T-cell (primary cell): ENCODE results near the gene TANGO2. TPM values are rescaled to one million over a fixed set of nuclear protein-coding genes. Genes with fewer than 3 reads are reported as not detected.
A peak's percentile ranks its signal among the peaks of the same experiment; 100 is the strongest.

Source experiments
- ATAC-seq, 4 experiments: fragments of 200-7000 bp in 3 of 4; fragments of 150-1000 bp in 1 of 4; cut with Tn5 transposase; replicated peaks in 1 of 4; 1 replicate in 3 of 4; 2 replicates in 1 of 4; pipeline ENCODE4 v1.10.0; 2021; ENCODE audit warnings: moderate library complexity in 3 of 4, mild to moderate bottlenecking in 2 of 4, moderate number of reproducible peaks in 1 of 4
- CTCF ChIA-PET, 2 donors: fragments of 300-600 bp; sonication (Branson Sonifier 250); formaldehyde crosslinking; loops; one replicate each; lab custom pipeline; 2022; ENCODE audit warnings: antibody characterized with exemption in 2 of 2; lab: Charles Lee
- POLR2A ChIA-PET, 2 donors: fragments of 300-600 bp; sonication (Branson Sonifier 250); formaldehyde crosslinking; loops; one replicate each; lab custom pipeline; 2022; ENCODE audit warnings: antibody characterized with exemption in 2 of 2; lab: Charles Lee
- DNase-seq, 35 experiments: peaks; one replicate each; pipeline versions ENCODE4 v3.0.0 to v3.0.0-alpha.2; 2013 to 2023
- H3K27ac ChIP-seq: one replicate; pipeline ENCODE4 v1.5.1; 2013; ENCODE audit warnings: low read length
- H3K27me3 ChIP-seq, 2 experiments: replicated peaks in 1 of 2; 1 replicate in 1 of 2; 2 replicates in 1 of 2; pipeline versions ENCODE4 v1.6.1 to v1.7.0; 2013; ENCODE audit warnings: low read length in 1 of 2, mixed read lengths in 1 of 2; ENCODE audit not compliant: control insufficient read depth in 2 of 2, insufficient read depth in 2 of 2; ENCODE audit errors: extremely low read depth in 1 of 2
- H3K36me3 ChIP-seq, 2 donors: 1 replicate in 1 of 2; 2 replicates in 1 of 2; pipeline versions ENCODE4 v1.6.1 to v1.7.0; 2013; ENCODE audit warnings: low read length in 1 of 2; ENCODE audit not compliant: control insufficient read depth in 2 of 2, insufficient read depth in 1 of 2; ENCODE audit errors: extremely low read depth in 1 of 2
- H3K4me1 ChIP-seq, 2 experiments: 1 replicate in 1 of 2; 2 replicates in 1 of 2; pipeline versions ENCODE4 v1.6.1 to v1.7.0; 2013; ENCODE audit warnings: low read length in 2 of 2, mixed read lengths in 1 of 2; ENCODE audit not compliant: insufficient read depth in 2 of 2, control insufficient read depth in 1 of 2; ENCODE audit errors: extremely low read depth in 1 of 2
- H3K4me3 ChIP-seq, 2 donors: 1 replicate in 1 of 2; 2 replicates in 1 of 2; pipeline versions ENCODE4 v1.5.1 to v1.7.0; 2013; ENCODE audit warnings: mild to moderate bottlenecking in 2 of 2, low read length in 1 of 2, moderate library complexity in 1 of 2; ENCODE audit not compliant: control insufficient read depth in 1 of 2; ENCODE audit errors: extremely low read depth in 1 of 2
- H3K9me3 ChIP-seq: 2 replicates; pipeline ENCODE4 v1.7.0; 2013
- H3K27ac Mint-ChIP-seq, 2 donors: one replicate each; pipeline ENCODE4 v1.8.0; 2020 to 2021; ENCODE audit warnings: mild to moderate bottlenecking in 2 of 2, mixed read lengths in 2 of 2
- H3K27me3 Mint-ChIP-seq, 2 donors: one replicate each; pipeline ENCODE4 v1.8.0; 2021 to 2022; ENCODE audit warnings: mixed read lengths in 2 of 2
- H3K36me3 Mint-ChIP-seq: one replicate; pipeline ENCODE4 v1.8.0; 2021; ENCODE audit warnings: mixed read lengths
- H3K4me1 Mint-ChIP-seq, 3 donors: one replicate each; pipeline ENCODE4 v1.8.0; 2020 to 2022; ENCODE audit warnings: mixed read lengths in 3 of 3, mild to moderate bottlenecking in 1 of 3
- H3K4me3 Mint-ChIP-seq, 3 donors: one replicate each; pipeline ENCODE4 v1.8.0; 2020 to 2022; ENCODE audit warnings: mild to moderate bottlenecking in 3 of 3, mixed read lengths in 3 of 3, moderate library complexity in 3 of 3
- H3K9me3 Mint-ChIP-seq, 3 donors: one replicate each; pipeline ENCODE4 v1.8.0; 2020 to 2022; ENCODE audit warnings: mixed read lengths in 3 of 3
- WGBS: methylation state at CpG from one replicate; pipeline ENCODE4 v1.1.5; 2013; ENCODE audit warnings: missing lambda C conversion rate; ENCODE audit not compliant: insufficient coverage; 5-methylcytosine and 5-hydroxymethylcytosine counted together
- total RNA-seq, 35 experiments: library from RNA in 6 of 35; stranded (reverse) in 6 of 35; fragments of 120-200 nt in 1 of 35; gene quantifications; one replicate each; pipeline versions ENCODE4 v1.2.1 to v1.2.4 and lab custom pipeline; 2013 to 2026

Gene TANGO2
- total RNA-seq, 5 donors from 2014 or later (not counting 1 experiment from before 2014, with no cell fraction given), result 29.9 to 48.4 (median 43.7) TPM

- CTCF ChIA-PET, result interaction anchor here in 1 of 2 donors (0.7 kb wide), 1 partner anchor 108 kb away, joined by 3 read pairs; no protein-coding TSS in a partner anchor
- Histone ChIP-seq H3K36me3 (peaks cover 0 to 8% of the 10 kb centered on the region in 2 donors), H3K9me3 (no peaks in the 10 kb centered on the region), H3K27ac (no peak overlapping the region), H3K27me3 (peaks cover 0 to 4% of the 10 kb centered on the region in 2 experiments), H3K4me3 (no peak overlapping the region), H3K4me1 (peaks cover 0 to 49% of the 10 kb centered on the region in 2 experiments)
- Mint-ChIP-seq H3K9me3 (no peaks in the 10 kb centered on the region), H3K4me3 (no peak overlapping the region), H3K27ac (no peak overlapping the region), H3K4me1 (peaks cover 12 to 22% (median 20%) of the 10 kb centered on the region in 3 donors), H3K27me3 (no peaks in the 10 kb centered on the region), H3K36me3 (no peaks in the 10 kb centered on the region)
- DNase-seq, result peak in 8 of 35 experiments; percentile 16 to 44 (median 27)
- POLR2A ChIA-PET, result no interaction called here
- ATAC-seq, result peak in 1 of 4 experiments; percentile 64
- WGBS, result 39% methylated on average over 6 of the region's 11 CpGs
Observed at GRCh38 chr22:19974268-19974861, 46.5 kb upstream of the TANGO2 start.

DNA sequence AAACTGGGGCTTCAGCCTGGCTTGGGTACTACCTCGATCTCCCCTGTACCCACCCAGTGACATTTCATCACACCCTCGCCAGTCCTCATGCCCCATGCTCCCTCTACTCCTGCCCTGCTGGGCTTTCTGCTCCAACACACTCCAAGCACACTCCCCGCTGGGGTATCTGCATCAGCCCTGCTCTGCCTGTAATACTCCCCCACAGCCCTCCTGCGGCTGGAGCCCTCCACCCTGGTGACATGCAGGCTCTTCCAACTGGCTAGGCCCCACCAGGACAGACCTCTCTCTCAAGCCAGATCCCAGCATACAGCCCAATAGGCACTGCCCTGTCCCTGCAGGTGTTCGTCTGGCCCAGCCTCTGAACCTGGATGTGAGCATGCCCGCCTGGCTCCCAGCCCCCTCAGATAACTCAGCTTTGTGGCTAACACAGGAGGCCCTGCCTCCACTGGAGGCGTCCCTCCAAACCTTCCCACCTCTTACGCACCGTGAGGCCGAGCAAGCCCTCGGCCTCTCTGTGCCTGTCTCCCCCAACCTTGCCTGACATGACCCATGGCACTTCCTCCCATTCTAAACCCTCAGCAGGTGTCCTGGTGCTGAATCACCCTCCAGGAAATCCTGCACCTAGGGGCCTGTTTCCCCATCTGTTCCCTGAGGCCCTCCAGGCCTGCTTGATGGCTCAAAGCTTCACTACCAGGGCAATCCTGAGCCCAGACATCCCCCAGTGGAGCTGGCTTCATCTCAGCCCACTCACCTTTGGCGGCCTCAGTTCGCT lies 45.8 kb upstream of the TANGO2 start:
- 58% methylated on average over 10 of the region's 13 CpGs for WGBS
- H3K27me3 ChIP-seq, result peaks cover 0 to 4% of the 10 kb centered on the region in 2 experiments
- H3K4me1 ChIP-seq, result peaks cover 0 to 48% of the 10 kb centered on the region in 2 experiments
- H3K9me3 ChIP-seq, result no peaks in the 10 kb centered on the region
- no peaks in the 10 kb centered on the region for H3K36me3 Mint-ChIP-seq
- ATAC-seq (no peak), DNase-seq (no peak)
- H3K27me3 Mint-ChIP-seq, result no peaks in the 10 kb centered on the region
- no peak overlapping the region for H3K4me3 ChIP-seq
- H3K36me3 ChIP-seq, result peaks cover 0 to 7% of the 10 kb centered on the region in 2 donors
- H3K9me3 Mint-ChIP-seq, result no peaks in the 10 kb centered on the region
- CTCF ChIA-PET, result no interaction called here
- H3K27ac ChIP-seq, result no peak overlapping the region
- H3K4me1 Mint-ChIP-seq, result peaks cover 12 to 22% (median 20%) of the 10 kb centered on the region in 3 donors
- H3K4me3 Mint-ChIP-seq, result no peak overlapping the region
- H3K27ac Mint-ChIP-seq, result no peak overlapping the region
- POLR2A ChIA-PET, result no interaction called here

DNA sequence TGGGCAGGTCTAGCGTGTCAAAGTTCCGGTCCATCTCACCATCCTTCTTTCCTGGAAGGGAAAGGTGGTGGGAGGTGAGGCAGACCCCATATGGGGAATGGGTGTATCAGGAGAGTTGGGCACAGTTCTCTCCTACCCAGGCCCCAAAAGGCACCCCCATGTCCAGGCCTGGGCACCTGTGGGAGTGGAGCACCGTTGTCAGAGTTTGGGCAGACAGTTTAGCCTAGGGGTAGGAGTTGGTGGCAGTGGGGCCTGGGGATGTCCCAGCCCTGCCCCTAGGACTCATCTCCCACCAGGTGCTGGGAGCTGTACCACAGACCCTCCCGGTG lies 45.2 kb upstream of the TANGO2 start:
- Histone ChIP-seq H3K4me1 (peaks cover 0 to 43% of the 10 kb centered on the region in 2 experiments), H3K36me3 (peaks cover 0 to 7% of the 10 kb centered on the region in 2 donors), H3K4me3 (no peak overlapping the region), H3K27me3 (peaks cover 0 to 4% of the 10 kb centered on the region in 2 experiments), H3K9me3 (no peaks in the 10 kb centered on the region), H3K27ac (no peak overlapping the region)
- ChIA-PET POLR2A (no interaction called here), CTCF (no interaction called here)
- no CpG with 5 or more reads among the region's 4 CpGs for WGBS
- H3K27ac Mint-ChIP-seq, result no peak overlapping the region
- ATAC-seq (no peak), DNase-seq (no peak)
- peaks cover 9 to 21% (median 18%) of the 10 kb centered on the region in 3 donors for H3K4me1 Mint-ChIP-seq
- no peaks in the 10 kb centered on the region for H3K36me3 Mint-ChIP-seq
- H3K4me3 Mint-ChIP-seq, result no peak overlapping the region
- no peaks in the 10 kb centered on the region for H3K9me3 Mint-ChIP-seq
- no peaks in the 10 kb centered on the region for H3K27me3 Mint-ChIP-seq

DNA sequence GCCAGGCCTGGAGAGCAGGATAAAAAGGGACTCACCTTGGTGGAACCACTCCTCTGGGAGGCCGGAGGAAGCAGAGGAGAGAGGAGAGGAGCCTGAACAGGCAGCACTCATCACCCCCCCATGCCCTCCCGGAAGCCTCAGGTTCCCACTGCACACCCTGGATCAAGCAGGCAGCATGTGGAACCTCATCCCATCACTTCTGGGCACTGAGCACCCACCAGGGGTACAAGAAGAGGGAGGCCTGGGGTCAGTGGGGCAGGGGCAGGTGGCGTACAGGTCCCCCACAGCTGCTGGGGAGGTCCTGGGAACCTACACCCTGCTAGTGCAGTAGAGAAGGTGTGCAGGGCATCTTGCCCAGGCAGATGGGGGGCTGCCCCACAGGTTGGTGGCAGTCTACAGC lies 44.2 kb upstream of the TANGO2 start:
- POLR2A ChIA-PET, result no interaction called here
- no peak overlapping the region for H3K4me3 Mint-ChIP-seq
- ATAC-seq, result no peak

GRCh38 chr22:19977296-19978243 lies 43.3 kb upstream of the TANGO2 start:
- WGBS, result 85% methylated on average over 29 of the region's 32 CpGs
- Mint-ChIP-seq H3K27me3 (no peaks in the 10 kb centered on the region), H3K4me3 (no peak overlapping the region), H3K9me3 (no peaks in the 10 kb centered on the region), H3K36me3 (no peaks in the 10 kb centered on the region), H3K27ac (no peak overlapping the region), H3K4me1 (peaks cover 0 to 10% (median 8%) of the 10 kb centered on the region in 3 donors)
- ATAC-seq (no peak), DNase-seq (no peak)
- POLR2A ChIA-PET, result no interaction called here
- Histone ChIP-seq H3K4me1 (peaks cover 0 to 24% of the 10 kb centered on the region in 2 experiments), H3K27ac (no peak overlapping the region), H3K9me3 (no peaks in the 10 kb centered on the region), H3K36me3 (peaks cover 0 to 2% of the 10 kb centered on the region in 2 donors), H3K27me3 (peaks cover 0 to 4% of the 10 kb centered on the region in 2 experiments), H3K4me3 (no peak overlapping the region)
- CTCF ChIA-PET, result no interaction called here

More for the DNA sequence above, 44.2 kb upstream of the TANGO2 start:
- WGBS, result no CpG with 5 or more reads among the region's 3 CpGs
- Mint-ChIP-seq H3K9me3 (no peaks in the 10 kb centered on the region), H3K27ac (no peak overlapping the region), H3K36me3 (no peaks in the 10 kb centered on the region), H3K27me3 (no peaks in the 10 kb centered on the region), H3K4me1 (peaks cover 4 to 17% (median 12%) of the 10 kb centered on the region in 3 donors)
- H3K36me3 ChIP-seq, result peaks cover 0 to 3% of the 10 kb centered on the region in 2 donors
- peaks cover 0 to 4% of the 10 kb centered on the region in 2 experiments for H3K27me3 ChIP-seq
- H3K4me1 ChIP-seq, result peaks cover 0 to 33% of the 10 kb centered on the region in 2 experiments
- H3K27ac ChIP-seq, result no peak overlapping the region
- CTCF ChIA-PET, result no interaction called here
- DNase-seq, result no peak
- H3K4me3 ChIP-seq, result no peak overlapping the region
- H3K9me3 ChIP-seq, result no peaks in the 10 kb centered on the region

DNA sequence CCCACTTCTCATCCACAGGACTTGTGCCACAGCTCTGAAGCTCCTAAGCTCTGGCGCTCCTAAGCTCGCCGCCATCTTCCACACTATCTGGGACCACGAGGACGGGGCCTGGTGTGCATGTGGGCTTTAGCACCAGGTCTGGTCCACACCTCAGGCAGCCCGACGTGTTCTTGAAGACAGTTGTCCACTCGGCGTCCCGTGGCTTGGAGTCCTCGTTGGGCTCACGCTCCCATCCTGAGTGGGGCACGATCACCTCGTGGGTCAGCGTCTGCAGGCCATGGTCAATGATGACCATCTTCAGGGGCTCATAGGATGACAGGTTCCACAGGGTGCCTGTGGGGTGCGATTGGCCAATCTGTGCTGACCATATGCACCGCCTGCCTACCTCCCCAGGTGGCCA lies 42.2 kb upstream of the TANGO2 start:
- Histone ChIP-seq H3K4me1 (peaks cover 0 to 20% of the 10 kb centered on the region in 2 experiments), H3K27me3 (peaks cover 0 to 8% of the 10 kb centered on the region in 2 experiments), H3K27ac (no peak overlapping the region), H3K9me3 (no peaks in the 10 kb centered on the region), H3K36me3 (peaks cover 0 to 2% of the 10 kb centered on the region in 2 donors), H3K4me3 (no peak overlapping the region)
- Mint-ChIP-seq H3K9me3 (no peaks in the 10 kb centered on the region), H3K27me3 (no peaks in the 10 kb centered on the region), H3K4me1 (peaks cover 0 to 10% (median 8%) of the 10 kb centered on the region in 3 donors), H3K36me3 (no peaks in the 10 kb centered on the region), H3K4me3 (no peak overlapping the region), H3K27ac (no peak overlapping the region)
- POLR2A ChIA-PET, result no interaction called here
- DNase-seq, result no peak
- CTCF ChIA-PET, result no interaction called here
- 90% methylated on average over 17 of the region's 17 CpGs for WGBS
- ATAC-seq, result no peak
